HepG2 (cell line): ENCODE data around the gene TNIP1. TPM values are rescaled to one million over a fixed set of nuclear protein-coding genes. Genes with fewer than 3 reads are reported as not detected.

ENCODE experiments used
- ATAC-seq: fragments of 200-7000 bp; cut with Tn5 transposase; 3 replicates; pipeline ENCODE4 v1.9.1; 2020; ENCODE audit warnings: mild to moderate bottlenecking, moderate library complexity
- BruUV-seq: library from RNA; stranded (reverse); fragments of 400-500 nt; replicated peaks from 2 replicates; lab custom pipeline; 2021; lab: Mats Ljungman, UMichigan
- CTCF ChIA-PET: fragments of 300-600 bp; formaldehyde crosslinking; extraction: SDS; loops from one replicate; lab custom pipeline; 2021; ENCODE audit warnings: low total read pairs, inconsistent platforms, low intra/inter-chr PET ratio; lab: Yijun Ruan, JAX
- POLR2A ChIA-PET: fragments of 350-600 bp; sonication (Branson Sonifier 250); formaldehyde crosslinking; loops from one replicate; lab custom pipeline; 2020; ENCODE audit warnings: antibody characterized with exemption, inconsistent platforms; lab: Yijun Ruan, JAX
- DNase-seq: peaks from one replicate; pipeline ENCODE4 v3.0.0-alpha.2; 2015; ENCODE audit warnings: low spot score
- FAIRE-seq: peaks from 3 replicates; lab custom pipeline; 2011; peaks lifted over from hg19 to GRCh38; lab: Jason Lieb, UNC
- H2AFZ ChIP-seq: one replicate; pipeline ENCODE4 v1.6.1; 2011; ENCODE audit warnings: low read length, inconsistent platforms
- H3K27ac ChIP-seq: fragments of 300-600 bp; 3 replicates; pipeline ENCODE4 v1.8.0; 2011; ENCODE audit warnings: mixed run types, mild to moderate bottlenecking, mixed read lengths, low read length, inconsistent platforms; ENCODE audit not compliant: insufficient read depth; ENCODE audit errors: extremely low read length
- H3K27me3 ChIP-seq, 2 experiments: fragments of 200-600 bp in 1 of 2; 2 replicates in 1 of 2; 3 replicates in 1 of 2; pipeline versions ENCODE4 v1.6.0 to v1.8.0; 2011; ENCODE audit warnings: low read length in 2 of 2, mild to moderate bottlenecking in 2 of 2, moderate library complexity in 2 of 2, inconsistent platforms in 1 of 2; ENCODE audit not compliant: insufficient read depth in 2 of 2, control insufficient read depth in 1 of 2
- H3K36me3 ChIP-seq, 2 experiments: fragments of 200-600 bp in 1 of 2; replicated peaks in 1 of 2; 2 replicates in 1 of 2; 3 replicates in 1 of 2; pipeline versions ENCODE4 v1.5.1 to v1.8.0; 2011; ENCODE audit warnings: low read length in 2 of 2, inconsistent platforms in 1 of 2; ENCODE audit not compliant: insufficient read depth in 2 of 2, control insufficient read depth in 1 of 2
- H3K4me1 ChIP-seq: 2 replicates; pipeline ENCODE4 v1.5.1; 2012; ENCODE audit warnings: low read length, inconsistent platforms; ENCODE audit not compliant: insufficient read depth
- H3K4me2 ChIP-seq: 2 replicates; pipeline ENCODE4 v1.6.0; 2011; ENCODE audit warnings: low read depth, low read length, inconsistent platforms
- H3K4me3 ChIP-seq, 3 experiments: fragments of 200-600 bp in 1 of 3; sonication (generic), shearing (Covaris generic) in 1 of 3; replicated peaks in 1 of 3; 2 replicates each; pipeline ENCODE4 v1.5.1; 2011 to 2016; ENCODE audit warnings: low read length in 3 of 3, inconsistent platforms in 2 of 3, low read depth in 2 of 3, mild to moderate bottlenecking in 2 of 3, control low read depth in 1 of 3, mixed read lengths in 1 of 3; ENCODE audit not compliant: insufficient read depth in 1 of 3
- H3K79me2 ChIP-seq: one replicate; pipeline ENCODE4 v1.6.1; 2011; ENCODE audit warnings: low read length, inconsistent platforms; ENCODE audit not compliant: insufficient read depth
- H3K9ac ChIP-seq: 2 replicates; pipeline ENCODE4 v1.6.0; 2011; ENCODE audit warnings: mild to moderate bottlenecking, low read depth, low read length, inconsistent platforms; ENCODE audit not compliant: insufficient read depth
- H3K9me3 ChIP-seq: 2 replicates; pipeline ENCODE4 v1.5.1; 2012; ENCODE audit warnings: mild to moderate bottlenecking, low read length
- H4K20me1 ChIP-seq: 2 replicates; pipeline ENCODE4 v1.6.0; 2011; ENCODE audit warnings: inconsistent platforms, mild to moderate bottlenecking, low read length, moderate library complexity; ENCODE audit not compliant: insufficient read depth
- ATM ChIP-seq: fragments of 450-650 bp; IDR thresholded peaks from 2 replicates; pipeline ENCODE4 v1.7.1; 2017; ENCODE audit warnings: mild to moderate bottlenecking, borderline replicate concordance
- CEBPB ChIP-seq: IDR thresholded peaks from 2 replicates; pipeline ENCODE4 v1.6.1; 2011; ENCODE audit warnings: low read depth, low read length, improper control_type of control experiment, borderline replicate concordance
- CEBPG ChIP-seq: IDR thresholded peaks from 2 replicates; pipeline ENCODE4 v1.6.1; 2016
- HNF4G ChIP-seq, 2 experiments: sonication (generic) in 1 of 2; formaldehyde crosslinking in 1 of 2; IDR thresholded peaks; 2 replicates each; pipeline versions ENCODE4 v1.4.0 to v1.6.1; 2011 to 2020; ENCODE audit warnings: borderline replicate concordance in 2 of 2, low read depth in 2 of 2, mild to moderate bottlenecking in 2 of 2, low read length in 1 of 2, missing genetic modification reagents in 1 of 2, moderate library complexity in 1 of 2
- MTF1 ChIP-seq: sonication (generic); formaldehyde crosslinking; IDR thresholded peaks from 2 replicates; pipeline ENCODE4 v1.5.0; 2020; ENCODE audit warnings: missing genetic modification reagents
- NFRKB ChIP-seq: fragments of 450-650 bp; IDR thresholded peaks from 2 replicates; pipeline ENCODE4 v1.6.1; 2017
- PATZ1 ChIP-seq: sonication (generic); formaldehyde crosslinking; IDR thresholded peaks from 2 replicates; pipeline ENCODE4 v1.4.0; 2020; ENCODE audit warnings: missing genetic modification reagents
- PRDM15 ChIP-seq: sonication (generic); formaldehyde crosslinking; IDR thresholded peaks from 2 replicates; pipeline ENCODE4 v1.4.0; 2020; ENCODE audit warnings: missing genetic modification reagents
- TRIM22 ChIP-seq: fragments of 450-650 bp; IDR thresholded peaks from 2 replicates; pipeline ENCODE4 v1.6.1; 2017
- ZBTB39 ChIP-seq: sonication (generic); formaldehyde crosslinking; IDR thresholded peaks from 2 replicates; pipeline ENCODE4 v1.5.0; 2020; ENCODE audit warnings: missing genetic modification reagents
- WGBS: methylation state at CpG from one replicate; pipeline ENCODE4 v1.1.6; 2017; ENCODE audit warnings: low lambda C conversion rate; 5-methylcytosine and 5-hydroxymethylcytosine counted together
- in situ Hi-C: cut with HindIII; loops from 2 replicates; pipeline ENCODE4 v1.10.0; 2017; ENCODE audit warnings: low pct_unique_long_range_greater_than_20kb; ENCODE audit not compliant: extremely low pct_ligation_motif_present
- intact Hi-C: fragments of 100-400 bp; cut with micrococcal nuclease; formaldehyde crosslinking; loops from one replicate; pipeline ENCODE4 v1.10.0; 2022; ENCODE audit not compliant: unreplicated experiment
- polyA plus RNA-seq, 8 experiments: library from polyadenylated mRNA; depleted of rRNA in 3 of 8; stranded (reverse) in 7 of 8; unstranded in 1 of 8; fragments of >200 nt; fragmentation: Illumina TruSeq in 4 of 8; extraction: Trizol in 4 of 8; gene quantifications; 2 replicates each; pipeline versions ENCODE4 v1.2.1 to v1.2.3, GENCODE V29; 2011 to 2016; ENCODE audit warnings: low read depth in 4 of 8, missing spikeins in 1 of 8, mixed read lengths in 1 of 8; ENCODE audit not compliant: insufficient read depth in 1 of 8
- total RNA-seq, 5 experiments: library from RNA; depleted of rRNA; stranded (reverse); fragments of >200 nt; fragmentation: Illumina TruSeq; extraction: Trizol; gene quantifications; 2 replicates each; pipeline ENCODE4 v1.2.3, GENCODE V29; 2016; ENCODE audit warnings: low read depth in 1 of 5

TNIP1 gene
- total and polyA plus RNA-seq, 2 of the 13 experiments (the other 11 are each of a cell fraction or from before 2014, with no cell fraction given): 26.2 to 45.9 TPM

GRCh38 chr5:151105561-151105960, 24.7 kb upstream of the TNIP1 start (continued):
- TF ChIP-seq MTF1 (CRISPR knock-in tag) (no peak), NFRKB (no peak), ATM (no peak), PRDM15 (CRISPR knock-in tag) (no peak), TRIM22 (no peak)

- Histone ChIP-seq H2AFZ (no peak overlapping the region), H3K9me3 (no peaks in the 10 kb centered on the region), H3K36me3 (peaks cover 10 to 40% of the 10 kb centered on the region in 2 experiments), H3K9ac (no peak overlapping the region), H3K79me2 (no peaks in the 10 kb centered on the region), H3K4me2 (no peak overlapping the region), H3K4me1 (peaks cover 17% of the 10 kb centered on the region), H3K27me3 (no peaks in the 10 kb centered on the region), H3K4me3 (no peak overlapping the region), H4K20me1 (no peaks in the 10 kb centered on the region), H3K27ac (no peak overlapping the region)
- peak; percentile 33 for DNase-seq
- ChIA-PET POLR2A (interaction anchor here (1.3 kb wide), 1 partner anchor 85 kb away, joined by 4 read pairs; the partner anchor contains the start of gene GPX3), CTCF (no interaction called here)
- peak; percentile 80 for FAIRE-seq
- 77% methylated on average over 4 of the region's 5 CpGs for WGBS
- intact Hi-C loops: no loop called here
- peak; percentile 72 for ATAC-seq
- BruUV-seq: no TSS peak
- in situ Hi-C loops: no loop called here
- no peak for TF ChIP-seq ZBTB39 (CRISPR knock-in tag)
- peak; percentile 30; the same call in 1 of the 2 replicates for TF ChIP-seq PATZ1 (CRISPR knock-in tag)
- TF ChIP-seq CEBPG (CRISPR knock-in tag): peak; percentile 93
- peak; percentile 45; the same call in 1 of the 2 replicates for TF ChIP-seq HNF4G (IDR thresholded peaks at IDR 0.05; ENCODE audit: borderline replicate concordance, low read depth, low read length)
- no peak for TF ChIP-seq HNF4G (CRISPR knock-in tag; IDR thresholded peaks at IDR 0.05; ENCODE audit: borderline replicate concordance, low read depth)
- peak; percentile 96 for TF ChIP-seq CEBPB
Measured at GRCh38 chr5:151104795-151105194, 24.0 kb upstream of the TNIP1 start.
